GM23248 (cell line): ENCODE measurements around the gene YTHDF2.

Experiments used
- EZH2 ChIP-seq: fragments of 200-600 bp; sonication (generic); IDR thresholded peaks from 2 replicates; pipeline ENCODE4 v1.6.1; 2018; ENCODE audit warnings: antibody characterized with exemption, mild to moderate bottlenecking; ENCODE audit not compliant: insufficient read depth, poor library complexity, severe bottlenecking
- EZH2phosphoT487 ChIP-seq: fragments of 200-600 bp; sonication (generic); IDR thresholded peaks from 2 replicates; pipeline ENCODE4 v1.6.1; 2018; ENCODE audit warnings: antibody characterized with exemption, moderate library complexity, mild to moderate bottlenecking, low read depth; ENCODE audit not compliant: insufficient read depth

DNA sequence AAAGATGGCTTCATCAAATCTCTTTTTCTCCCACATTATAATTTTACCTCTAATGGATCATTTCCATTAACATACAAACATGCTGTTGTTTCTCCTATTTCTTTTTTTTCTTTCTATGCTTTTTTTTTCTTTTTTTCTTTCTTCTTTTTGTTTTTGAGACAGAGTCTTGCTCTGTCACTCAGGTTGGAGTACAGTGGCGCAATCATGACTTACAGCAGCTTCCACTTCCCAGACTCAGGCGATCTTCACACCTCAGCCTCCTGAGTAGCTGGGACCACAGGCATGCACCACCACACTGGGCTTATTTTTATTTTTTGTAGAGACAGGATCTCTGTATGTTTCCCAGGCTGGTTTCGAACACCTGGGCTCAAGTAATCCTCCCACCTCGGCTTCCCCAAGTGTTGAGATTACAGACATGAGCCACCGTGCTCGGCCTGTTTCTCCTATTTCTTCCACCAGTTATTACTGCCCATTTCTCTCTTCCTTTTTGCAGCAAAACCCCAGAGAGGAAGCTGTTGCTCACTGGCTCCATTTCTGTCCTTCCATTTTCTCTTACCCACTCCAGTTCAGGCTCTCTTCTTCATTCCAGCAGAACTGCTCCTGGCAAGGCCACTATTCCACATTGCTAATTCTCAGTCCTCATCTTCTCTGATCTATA is 43.1 kb downstream of the YTHDF2 start:
- TF ChIP-seq EZH2phosphoT487 = no peak
- TF ChIP-seq EZH2 = no peak
